ENCODE data around the gene ZNHIT6. TPM values are rescaled to one million over a fixed set of nuclear protein-coding genes. Genes with fewer than 3 reads are reported as not detected.

ZNHIT6 gene
- total and polyA plus RNA-seq, 2 of the 8 experiments (the other 6 are each of a cell fraction or from before 2014, with no cell fraction given) = 5.9 to 17.2 TPM

- no peak overlapping the region for H2BK12ac ChIP-seq (ENCODE audit: low read depth, low read length)
- H2BK120ac ChIP-seq (replicated peaks; ENCODE audit: low read depth, low read length) = no peak overlapping the region
- H2BK5ac ChIP-seq (ENCODE audit: low read depth, low read length) = no peak overlapping the region
- H4K91ac ChIP-seq (replicated peaks; ENCODE audit: insufficient read length, low read length) = no peak overlapping the region
- H3K4me3 ChIP-seq (ENCODE audit: extremely low read depth in 1 of 4, insufficient read depth in 2 of 4, low read depth in 3 of 4, low read length in 4 of 4) = no peak overlapping the region
- H3K79me2 ChIP-seq (ENCODE audit: control insufficient read depth in 1 of 2, insufficient read depth in 2 of 2, low read length in 2 of 2) = no peaks in the 10 kb centered on the region
- FAIRE-seq (no peak), DNase-seq (ENCODE audit: low read depth in 1 of 2, low spot score in 2 of 2) (no peak)
- peaks cover 0 to 4% (median 3%) of the 10 kb centered on the region in 4 experiments; a peak in 2 of 7 replicates for H3K4me1 ChIP-seq (replicated peaks in 1 of 4; ENCODE audit: control insufficient read depth in 3 of 4, insufficient read depth in 4 of 4, low read length in 3 of 4)
- CTCF ChIA-PET (ENCODE audit: partially characterized antibody) = interaction anchor here (0.7 kb wide), 1 partner anchor 9 kb away, joined by 3 read pairs; no protein-coding TSS in a partner anchor
- no peaks in the 10 kb centered on the region for H3K9me3 ChIP-seq (ENCODE audit: insufficient read depth in 2 of 2, low read depth in 1 of 2, low read length in 1 of 2)
- no peak overlapping the region for H3K27ac ChIP-seq (ENCODE audit: low read depth, low read length)
- H2AK5ac ChIP-seq (ENCODE audit: low read depth, low read length) = no peak overlapping the region
- H2AFZ ChIP-seq (ENCODE audit: low read length) = no peak overlapping the region
- H2BK20ac ChIP-seq (ENCODE audit: low read length) = no peak overlapping the region
- 94 to 100% methylated on average over 1 of the region's 1 CpG for WGBS, 2 experiments (ENCODE audit: extremely low coverage in 1 of 2, insufficient coverage in 1 of 2, insufficient read length in 1 of 2, insufficient replicate concordance in 2 of 2, low coverage in 1 of 2, low lambda C conversion rate in 2 of 2, missing lambda C conversion rate in 1 of 2)
- H3K4me2 ChIP-seq (ENCODE audit: insufficient read depth in 1 of 2, low read depth in 2 of 2, low read length in 2 of 2) = no peak overlapping the region
- H3K27me3 ChIP-seq (replicated peaks in 1 of 4; ENCODE audit: control insufficient read depth in 3 of 4, extremely low read depth in 1 of 4, insufficient read depth in 3 of 4, low read length in 3 of 4) = no peaks in the 10 kb centered on the region
- no peak overlapping the region for H4K5ac ChIP-seq (ENCODE audit: insufficient read length, low read depth, low read length)
- no peak overlapping the region for H3K4ac ChIP-seq (replicated peaks; ENCODE audit: insufficient read length, low read depth, low read length)
- no peak overlapping the region for H3K14ac ChIP-seq (ENCODE audit: insufficient read length)
- H3K79me1 ChIP-seq (ENCODE audit: low read depth, low read length) = no peaks in the 10 kb centered on the region
- no peak overlapping the region for H3K56ac ChIP-seq (replicated peaks; ENCODE audit: insufficient read length, low read depth, low read length)
- no peak overlapping the region for H2BK15ac ChIP-seq (ENCODE audit: low read length)
- H3K36me3 ChIP-seq (ENCODE audit: control insufficient read depth in 2 of 4, insufficient read depth in 4 of 4, low read length in 3 of 4) = peaks cover 0 to 12% (median 0%) of the 10 kb centered on the region in 4 experiments; a peak in 2 of 8 replicates
- POLR2A ChIA-PET (ENCODE audit: partially characterized antibody) = no interaction called here
- H3K23ac ChIP-seq (ENCODE audit: insufficient read length) = no peak overlapping the region
- no peak overlapping the region for H4K8ac ChIP-seq (ENCODE audit: extremely low read depth, insufficient read depth, low read length)
- H3K9ac ChIP-seq (replicated peaks in 1 of 4; ENCODE audit: extremely low read depth in 1 of 4, low read depth in 3 of 4, low read length in 3 of 4) = no peak overlapping the region
- H3K23me2 ChIP-seq (ENCODE audit: low read depth, low read length) = no peaks in the 10 kb centered on the region
- H3K18ac ChIP-seq (ENCODE audit: extremely low read depth, low read length) = no peak overlapping the region
- no peaks in the 10 kb centered on the region for H4K20me1 ChIP-seq (replicated peaks in 1 of 2; ENCODE audit: control insufficient read depth in 1 of 2, insufficient read depth in 2 of 2, low read length in 2 of 2)
- TF ChIP-seq ATF3 (IDR thresholded peaks at IDR 0.05; ENCODE audit: insufficient read depth, low read depth, low read length) = no peak
- TF ChIP-seq MAFK (IDR thresholded peaks at IDR 0.05; ENCODE audit: low read depth, low read length) = no peak
- TF ChIP-seq MAX (IDR thresholded peaks at IDR 0.05) = no peak
- TF ChIP-seq KDM4A (IDR thresholded peaks at IDR 0.05; ENCODE audit: low read depth, low read length, severe bottlenecking) = no peak
- no peak for TF ChIP-seq SAP30 (IDR thresholded peaks at IDR 0.05; ENCODE audit: insufficient read depth, insufficient replicate concordance, low read length)
- no peak for TF ChIP-seq JUN (IDR thresholded peaks at IDR 0.05; ENCODE audit: low read depth, low read length)
- no peak for TF ChIP-seq POLR2A (IDR thresholded peaks at IDR 0.05; ENCODE audit: control extremely low read depth in 1 of 2, low read depth in 2 of 2, low read length in 2 of 2)
- TF ChIP-seq SIRT6 (IDR thresholded peaks at IDR 0.05; ENCODE audit: low read length) = no peak
These were observed 52.9 kb downstream of the ZNHIT6 start for GRCh38 chr1:85655315-85655714.
